ENCODE measurements around the gene FAU. TPM values are rescaled to one million over a fixed set of nuclear protein-coding genes. Genes with fewer than 3 reads are reported as not detected.

FAU gene
- total and polyA plus RNA-seq, 2 of the 13 experiments (the other 11 are each of a cell fraction or from before 2014, with no cell fraction given) = 374 to 869 TPM

DNA sequence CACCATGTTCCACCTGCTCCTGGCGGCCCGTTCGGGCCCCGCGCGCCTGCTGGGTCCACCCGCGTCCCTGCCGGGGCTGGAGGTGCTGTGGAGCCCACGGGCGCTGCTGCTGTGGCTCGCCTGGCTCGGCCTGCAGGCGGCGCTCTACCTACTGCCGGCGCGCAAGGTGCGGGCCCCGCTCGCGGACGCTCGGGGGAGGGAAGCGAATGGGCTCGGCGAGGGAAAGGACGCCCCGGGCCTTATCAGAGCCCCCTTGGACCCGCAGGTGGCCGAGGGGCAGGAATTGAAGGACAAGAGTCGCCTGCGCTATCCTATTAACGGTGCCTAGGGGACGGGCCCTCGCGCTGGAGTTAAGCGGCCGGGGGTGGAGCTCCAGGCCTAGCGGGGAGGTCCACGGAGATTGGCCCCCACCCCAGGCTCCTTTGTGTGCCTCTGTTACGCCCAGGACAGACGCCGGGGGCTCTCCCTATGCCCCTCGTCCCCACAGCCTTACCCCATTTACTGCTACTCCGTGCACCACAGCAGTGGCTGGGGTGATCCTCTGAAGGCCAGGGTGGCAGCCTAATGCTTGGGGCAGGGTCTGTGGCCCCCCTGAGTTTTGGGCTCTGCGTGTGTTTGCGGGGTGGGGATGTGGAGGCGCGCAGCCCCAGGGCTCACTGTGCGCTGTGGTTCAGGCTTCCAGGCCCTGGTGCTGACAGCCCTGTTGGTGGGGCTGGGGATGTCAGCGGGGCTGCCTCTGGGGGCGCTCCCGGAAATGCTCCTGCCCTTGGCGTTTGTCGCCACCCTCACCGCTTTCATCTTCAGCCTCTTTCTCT, 9.2 kb downstream of the FAU start (continued):
- TF ChIP-seq, protein P1, sequence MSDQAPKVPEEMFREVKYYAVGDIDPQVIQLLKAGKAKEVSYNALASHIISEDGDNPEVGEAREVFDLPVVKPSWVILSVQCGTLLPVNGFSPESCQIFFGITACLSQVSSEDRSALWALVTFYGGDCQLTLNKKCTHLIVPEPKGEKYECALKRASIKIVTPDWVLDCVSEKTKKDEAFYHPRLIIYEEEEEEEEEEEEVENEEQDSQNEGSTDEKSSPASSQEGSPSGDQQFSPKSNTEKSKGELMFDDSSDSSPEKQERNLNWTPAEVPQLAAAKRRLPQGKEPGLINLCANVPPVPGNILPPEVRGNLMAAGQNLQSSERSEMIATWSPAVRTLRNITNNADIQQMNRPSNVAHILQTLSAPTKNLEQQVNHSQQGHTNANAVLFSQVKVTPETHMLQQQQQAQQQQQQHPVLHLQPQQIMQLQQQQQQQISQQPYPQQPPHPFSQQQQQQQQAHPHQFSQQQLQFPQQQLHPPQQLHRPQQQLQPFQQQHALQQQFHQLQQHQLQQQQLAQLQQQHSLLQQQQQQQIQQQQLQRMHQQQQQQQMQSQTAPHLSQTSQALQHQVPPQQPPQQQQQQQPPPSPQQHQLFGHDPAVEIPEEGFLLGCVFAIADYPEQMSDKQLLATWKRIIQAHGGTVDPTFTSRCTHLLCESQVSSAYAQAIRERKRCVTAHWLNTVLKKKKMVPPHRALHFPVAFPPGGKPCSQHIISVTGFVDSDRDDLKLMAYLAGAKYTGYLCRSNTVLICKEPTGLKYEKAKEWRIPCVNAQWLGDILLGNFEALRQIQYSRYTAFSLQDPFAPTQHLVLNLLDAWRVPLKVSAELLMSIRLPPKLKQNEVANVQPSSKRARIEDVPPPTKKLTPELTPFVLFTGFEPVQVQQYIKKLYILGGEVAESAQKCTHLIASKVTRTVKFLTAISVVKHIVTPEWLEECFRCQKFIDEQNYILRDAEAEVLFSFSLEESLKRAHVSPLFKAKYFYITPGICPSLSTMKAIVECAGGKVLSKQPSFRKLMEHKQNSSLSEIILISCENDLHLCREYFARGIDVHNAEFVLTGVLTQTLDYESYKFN (CRISPR knock-in tag; conservative IDR thresholded peaks at IDR 0.05) = no peak
- TF ChIP-seq ARNTL (CRISPR knock-in tag; IDR thresholded peaks at IDR 0.05) (0 out of 2 replicates have a peak, but pooled peaks have one; percentile 3), ZFP36 (IDR thresholded peaks at IDR 0.05; ENCODE audit: borderline replicate concordance, low read depth, low read length, partially characterized antibody) (no peak), RBAK (CRISPR knock-in tag; IDR thresholded peaks at IDR 0.05) (no peak), SRY (CRISPR knock-in tag; IDR thresholded peaks at IDR 0.05) (no peak; the same call in 1 of the 2 replicates), TBX2 (CRISPR knock-in tag; IDR thresholded peaks at IDR 0.05; ENCODE audit: borderline replicate concordance) (peak; percentile 46; the same call in 1 of the 2 replicates), ELF1 (CRISPR knock-in tag; IDR thresholded peaks at IDR 0.05) (peak; percentile 53; the same call in 1 of the 2 replicates), REL (CRISPR knock-in tag; conservative IDR thresholded peaks at IDR 0.05) (0 out of 2 replicates have a peak, but pooled peaks have one; percentile 36), ZFP41 (CRISPR knock-in tag; IDR thresholded peaks at IDR 0.05; ENCODE audit: borderline replicate concordance) (peak; percentile 59; the same call in 1 of the 2 replicates), ZNF251 (CRISPR knock-in tag; IDR thresholded peaks at IDR 0.05) (no peak), POLR2AphosphoS2 (IDR thresholded peaks at IDR 0.05; ENCODE audit: low read depth, low read length) (no peak), ZFP90 (CRISPR knock-in tag; IDR thresholded peaks at IDR 0.05; ENCODE audit: borderline replicate concordance) (no peak)
- TF ChIP-seq, protein P2, sequence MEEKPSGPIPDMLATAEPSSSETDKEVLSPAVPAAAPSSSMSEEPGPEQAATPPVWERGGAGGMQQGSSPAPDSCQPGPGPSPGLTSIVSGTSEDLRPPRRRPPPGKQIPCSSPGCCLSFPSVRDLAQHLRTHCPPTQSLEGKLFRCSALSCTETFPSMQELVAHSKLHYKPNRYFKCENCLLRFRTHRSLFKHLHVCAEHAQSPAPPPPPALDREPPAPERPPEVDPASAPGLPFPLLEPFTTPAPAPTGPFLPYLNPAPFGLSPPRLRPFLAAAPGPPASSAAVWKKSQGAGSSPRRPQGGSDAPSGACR (CRISPR knock-in tag; IDR thresholded peaks at IDR 0.05) = no peak; the same call in 1 of the 2 replicates
- TF ChIP-seq, protein P3, sequence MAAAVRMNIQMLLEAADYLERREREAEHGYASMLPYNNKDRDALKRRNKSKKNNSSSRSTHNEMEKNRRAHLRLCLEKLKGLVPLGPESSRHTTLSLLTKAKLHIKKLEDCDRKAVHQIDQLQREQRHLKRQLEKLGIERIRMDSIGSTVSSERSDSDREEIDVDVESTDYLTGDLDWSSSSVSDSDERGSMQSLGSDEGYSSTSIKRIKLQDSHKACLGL (CRISPR knock-in tag; IDR thresholded peaks at IDR 0.05) = peak; percentile 41; the same call in 1 of the 2 replicates
- TF ChIP-seq, protein P4, sequence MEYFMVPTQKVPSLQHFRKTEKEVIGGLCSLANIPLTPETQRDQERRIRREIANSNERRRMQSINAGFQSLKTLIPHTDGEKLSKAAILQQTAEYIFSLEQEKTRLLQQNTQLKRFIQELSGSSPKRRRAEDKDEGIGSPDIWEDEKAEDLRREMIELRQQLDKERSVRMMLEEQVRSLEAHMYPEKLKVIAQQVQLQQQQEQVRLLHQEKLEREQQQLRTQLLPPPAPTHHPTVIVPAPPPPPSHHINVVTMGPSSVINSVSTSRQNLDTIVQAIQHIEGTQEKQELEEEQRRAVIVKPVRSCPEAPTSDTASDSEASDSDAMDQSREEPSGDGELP (IDR thresholded peaks at IDR 0.05; ENCODE audit: borderline replicate concordance, low read depth) = no peak
- TF ChIP-seq, protein P5, sequence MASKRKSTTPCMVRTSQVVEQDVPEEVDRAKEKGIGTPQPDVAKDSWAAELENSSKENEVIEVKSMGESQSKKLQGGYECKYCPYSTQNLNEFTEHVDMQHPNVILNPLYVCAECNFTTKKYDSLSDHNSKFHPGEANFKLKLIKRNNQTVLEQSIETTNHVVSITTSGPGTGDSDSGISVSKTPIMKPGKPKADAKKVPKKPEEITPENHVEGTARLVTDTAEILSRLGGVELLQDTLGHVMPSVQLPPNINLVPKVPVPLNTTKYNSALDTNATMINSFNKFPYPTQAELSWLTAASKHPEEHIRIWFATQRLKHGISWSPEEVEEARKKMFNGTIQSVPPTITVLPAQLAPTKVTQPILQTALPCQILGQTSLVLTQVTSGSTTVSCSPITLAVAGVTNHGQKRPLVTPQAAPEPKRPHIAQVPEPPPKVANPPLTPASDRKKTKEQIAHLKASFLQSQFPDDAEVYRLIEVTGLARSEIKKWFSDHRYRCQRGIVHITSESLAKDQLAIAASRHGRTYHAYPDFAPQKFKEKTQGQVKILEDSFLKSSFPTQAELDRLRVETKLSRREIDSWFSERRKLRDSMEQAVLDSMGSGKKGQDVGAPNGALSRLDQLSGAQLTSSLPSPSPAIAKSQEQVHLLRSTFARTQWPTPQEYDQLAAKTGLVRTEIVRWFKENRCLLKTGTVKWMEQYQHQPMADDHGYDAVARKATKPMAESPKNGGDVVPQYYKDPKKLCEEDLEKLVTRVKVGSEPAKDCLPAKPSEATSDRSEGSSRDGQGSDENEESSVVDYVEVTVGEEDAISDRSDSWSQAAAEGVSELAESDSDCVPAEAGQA (IDR thresholded peaks at IDR 0.05; ENCODE audit: low read depth) = no peak
- TF ChIP-seq, protein P5 (CRISPR knock-in tag; IDR thresholded peaks at IDR 0.05; ENCODE audit: borderline replicate concordance) = 0 out of 2 replicates have a peak, but pooled peaks have one; percentile 44

Measured in HepG2 (cell line).